Peyer's patch (tissue), 4 donors: Measurements from ENCODE around the gene ANKRD11.

Source experiments
- POLR2A ChIP-seq, 2 donors: fragments of 450-650 bp; IDR thresholded peaks; one replicate each; pipeline ENCODE4 v1.5.1; 2017; ENCODE audit warnings: antibody characterized with exemption in 2 of 2, mild to moderate bottlenecking in 2 of 2, moderate library complexity in 2 of 2
- TF ChIP-seq, protein P1 (sequence below), 6 experiments: fragments of 450-650 bp in 4 of 6; fragments of 200-600 bp in 2 of 6; sonication (generic) in 1 of 6; IDR thresholded peaks; one replicate each; pipeline ENCODE4 v1.5.1; 2017 to 2019; ENCODE audit warnings: antibody characterized with exemption in 6 of 6, mild to moderate bottlenecking in 3 of 6, moderate library complexity in 1 of 6

DNA sequence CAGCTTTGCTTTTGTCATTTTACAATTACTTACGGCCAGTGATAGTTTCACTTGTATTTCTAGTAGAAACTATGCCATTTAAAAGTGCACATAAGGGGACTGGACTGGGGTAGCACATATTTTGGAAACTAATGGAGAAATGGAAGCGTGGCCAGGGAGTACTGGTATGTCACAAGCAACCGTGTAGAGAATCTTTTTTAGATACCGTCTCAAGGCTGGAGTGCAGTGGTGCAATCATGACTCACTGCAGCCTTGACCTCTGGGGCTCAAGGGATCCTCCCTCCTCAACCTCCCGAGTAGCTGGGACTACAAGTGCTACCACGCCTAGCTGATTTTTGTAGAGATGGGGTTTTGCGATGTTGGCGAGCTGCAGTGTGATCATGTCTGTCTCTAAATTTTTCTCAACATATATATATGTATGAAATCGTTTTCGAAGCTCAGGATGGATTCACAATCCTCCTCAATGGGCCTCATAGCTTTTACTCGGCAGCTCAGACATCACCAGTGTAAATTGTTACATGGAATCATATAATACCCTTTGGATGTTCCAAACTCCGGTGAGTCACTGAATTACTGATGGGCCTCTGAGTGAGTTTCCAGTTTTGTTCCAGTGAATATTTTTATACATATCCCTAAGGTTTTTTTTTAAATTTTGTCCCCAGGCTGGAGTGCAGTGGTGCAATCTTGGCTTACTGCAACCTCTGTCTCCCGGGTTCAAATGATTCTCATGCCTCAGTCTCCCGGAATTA lies 221.2 kb downstream of the ANKRD11 start:
- no peak for TF ChIP-seq POLR2A (IDR thresholded peaks at IDR 0.05)
- TF ChIP-seq, protein P1, sequence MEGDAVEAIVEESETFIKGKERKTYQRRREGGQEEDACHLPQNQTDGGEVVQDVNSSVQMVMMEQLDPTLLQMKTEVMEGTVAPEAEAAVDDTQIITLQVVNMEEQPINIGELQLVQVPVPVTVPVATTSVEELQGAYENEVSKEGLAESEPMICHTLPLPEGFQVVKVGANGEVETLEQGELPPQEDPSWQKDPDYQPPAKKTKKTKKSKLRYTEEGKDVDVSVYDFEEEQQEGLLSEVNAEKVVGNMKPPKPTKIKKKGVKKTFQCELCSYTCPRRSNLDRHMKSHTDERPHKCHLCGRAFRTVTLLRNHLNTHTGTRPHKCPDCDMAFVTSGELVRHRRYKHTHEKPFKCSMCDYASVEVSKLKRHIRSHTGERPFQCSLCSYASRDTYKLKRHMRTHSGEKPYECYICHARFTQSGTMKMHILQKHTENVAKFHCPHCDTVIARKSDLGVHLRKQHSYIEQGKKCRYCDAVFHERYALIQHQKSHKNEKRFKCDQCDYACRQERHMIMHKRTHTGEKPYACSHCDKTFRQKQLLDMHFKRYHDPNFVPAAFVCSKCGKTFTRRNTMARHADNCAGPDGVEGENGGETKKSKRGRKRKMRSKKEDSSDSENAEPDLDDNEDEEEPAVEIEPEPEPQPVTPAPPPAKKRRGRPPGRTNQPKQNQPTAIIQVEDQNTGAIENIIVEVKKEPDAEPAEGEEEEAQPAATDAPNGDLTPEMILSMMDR (IDR thresholded peaks at IDR 0.05) = no peak
